K562 (cell line): ENCODE data around the gene GPR152. TPM values are rescaled to one million over a fixed set of nuclear protein-coding genes. Genes with fewer than 3 reads are reported as not detected.

Source experiments
- BACH1 ChIP-seq: fragments of 200-800 bp; sonication (Bioruptor generic); IDR thresholded peaks from 2 replicates; pipeline ENCODE4 v1.6.1; 2016; ENCODE audit warnings: missing genetic modification characterization, missing compliant biosample characterization
- BRCA1 ChIP-seq, 2 experiments: fragments of 450-650 bp in 1 of 2; sonication (generic) in 1 of 2; formaldehyde crosslinking in 1 of 2; IDR thresholded peaks; 2 replicates each; pipeline versions ENCODE4 v1.5.0 to v1.6.1; 2017 to 2020; ENCODE audit warnings: mild to moderate bottlenecking in 1 of 2, missing genetic modification reagents in 1 of 2
- C11orf30 ChIP-seq: fragments of 450-650 bp; IDR thresholded peaks from 2 replicates; pipeline ENCODE4 v1.6.1; 2016; ENCODE audit warnings: low read depth, mild to moderate bottlenecking
- HMG20B ChIP-seq: fragments of 250-450 bp; sonication (Bioruptor Pico); IDR thresholded peaks from 2 replicates; pipeline ENCODE4 v1.5.0; 2021; ENCODE audit warnings: mild to moderate bottlenecking
- JUNB ChIP-seq: fragments of 450-650 bp; formaldehyde crosslinking; conservative IDR thresholded peaks from 2 replicates; pipeline ENCODE4 v1.4.0; 2020; ENCODE audit warnings: mild to moderate bottlenecking
- NFE2 ChIP-seq: IDR thresholded peaks from 2 replicates; pipeline ENCODE4 v1.6.1; 2014; ENCODE audit warnings: antibody characterized with exemption, low read depth
- ZFP36 ChIP-seq: fragments of 150-350 bp; IDR thresholded peaks from 2 replicates; pipeline ENCODE4 v1.6.1; 2018; ENCODE audit warnings: low read length, low read depth; ENCODE audit not compliant: partially characterized antibody
- ZKSCAN3 ChIP-seq: fragments of 250-450 bp; sonication (Bioruptor Pico); IDR thresholded peaks from 2 replicates; pipeline ENCODE4 v1.4.0; 2020
- ZNF121 ChIP-seq: sonication (generic); formaldehyde crosslinking; conservative IDR thresholded peaks from 2 replicates; pipeline ENCODE4 v1.8.0; 2022; ENCODE audit warnings: missing genetic modification reagents
- ZNF239 ChIP-seq: fragments of 250-450 bp; sonication (Bioruptor Pico); IDR thresholded peaks from 2 replicates; pipeline ENCODE4 v1.4.0; 2020; ENCODE audit warnings: mild to moderate bottlenecking
- ZNF311 ChIP-seq: fragments of 250-450 bp; sonication (Bioruptor Pico); IDR thresholded peaks from 2 replicates; pipeline ENCODE4 v1.4.0; 2020; ENCODE audit warnings: mild to moderate bottlenecking, moderate library complexity
- ZNF778 ChIP-seq: fragments of 450-650 bp; formaldehyde crosslinking; IDR thresholded peaks from 2 replicates; pipeline ENCODE4 v1.4.0; 2020; ENCODE audit warnings: mild to moderate bottlenecking, moderate library complexity
- polyA plus RNA-seq, 8 experiments: library from polyadenylated mRNA; depleted of rRNA in 4 of 8; stranded (reverse) in 5 of 8; unstranded in 3 of 8; fragments of >200 nt; fragmentation: Nextera tagmentation in 2 of 8; fragmentation: Illumina TruSeq in 1 of 8; extraction: Ambion mirVana in 2 of 8; extraction: Trizol in 1 of 8; gene quantifications; 2 replicates each; pipeline versions ENCODE4 v1.2.1 to v1.2.3, GENCODE V29; 2011 to 2014; ENCODE audit warnings: inconsistent platforms in 1 of 8, missing spikeins in 1 of 8
- total RNA-seq, 7 experiments: library from RNA; depleted of rRNA in 6 of 7; stranded (reverse); fragments of >200 nt in 6 of 7; fragmentation: Illumina TruSeq in 2 of 7; extraction: Trizol in 2 of 7; gene quantifications; 2 replicates each; pipeline versions ENCODE4 v1.2.1 to v1.2.3, GENCODE V29; 2011 to 2021; ENCODE audit warnings: low replicate concordance in 1 of 7
- TF ChIP-seq, protein P1 (sequence below), 2 experiments: fragments of 250-450 bp in 1 of 2; fragments of 450-650 bp in 1 of 2; sonication (Bioruptor Pico) in 1 of 2; IDR thresholded peaks; 2 replicates each; pipeline versions ENCODE4 v1.6.1 to v1.8.0; 2016 to 2021; ENCODE audit warnings: mild to moderate bottlenecking in 2 of 2, moderate library complexity in 2 of 2, missing compliant biosample characterization in 1 of 2, missing genetic modification characterization in 1 of 2
- TF ChIP-seq, protein P2 (sequence below): IDR thresholded peaks from 2 replicates; pipeline ENCODE4 v1.6.1; 2014; ENCODE audit warnings: antibody characterized with exemption
- TF ChIP-seq, protein P3 (sequence below): fragments of 450-650 bp; IDR thresholded peaks from 2 replicates; pipeline ENCODE4 v1.6.1; 2016; ENCODE audit warnings: antibody characterized with exemption
- TF ChIP-seq, protein P4 (sequence below): fragments of 450-650 bp; IDR thresholded peaks from one replicate; pipeline ENCODE4 v1.6.1; 2018; ENCODE audit warnings: mild to moderate bottlenecking, moderate library complexity; ENCODE audit not compliant: partially characterized antibody
- TF ChIP-seq, protein P5 (sequence below), 2 experiments: fragments of 450-650 bp in 1 of 2; sonication (generic) in 1 of 2; formaldehyde crosslinking in 1 of 2; IDR thresholded peaks in 1 of 2; conservative IDR thresholded peaks in 1 of 2; 2 replicates each; pipeline versions ENCODE4 v1.6.1 to v1.8.1; 2016 to 2023; ENCODE audit warnings: mild to moderate bottlenecking in 2 of 2, moderate library complexity in 2 of 2, inconsistent platforms in 1 of 2, missing genetic modification reagents in 1 of 2
- TF ChIP-seq, protein P6 (sequence below): fragments of 250-450 bp; sonication (Bioruptor Pico); IDR thresholded peaks from 2 replicates; pipeline ENCODE4 v1.4.0; 2020; ENCODE audit warnings: mild to moderate bottlenecking, moderate library complexity
- TF ChIP-seq, protein P7 (sequence below): fragments of 450-650 bp; formaldehyde crosslinking; IDR thresholded peaks from 2 replicates; pipeline ENCODE4 v1.4.0; 2020; ENCODE audit warnings: mild to moderate bottlenecking, mixed read lengths

The GPR152 gene
- total and polyA plus RNA-seq, 9 of the 15 experiments (the other 6 are each of a cell fraction or from before 2014, with no cell fraction given): not detected

DNA sequence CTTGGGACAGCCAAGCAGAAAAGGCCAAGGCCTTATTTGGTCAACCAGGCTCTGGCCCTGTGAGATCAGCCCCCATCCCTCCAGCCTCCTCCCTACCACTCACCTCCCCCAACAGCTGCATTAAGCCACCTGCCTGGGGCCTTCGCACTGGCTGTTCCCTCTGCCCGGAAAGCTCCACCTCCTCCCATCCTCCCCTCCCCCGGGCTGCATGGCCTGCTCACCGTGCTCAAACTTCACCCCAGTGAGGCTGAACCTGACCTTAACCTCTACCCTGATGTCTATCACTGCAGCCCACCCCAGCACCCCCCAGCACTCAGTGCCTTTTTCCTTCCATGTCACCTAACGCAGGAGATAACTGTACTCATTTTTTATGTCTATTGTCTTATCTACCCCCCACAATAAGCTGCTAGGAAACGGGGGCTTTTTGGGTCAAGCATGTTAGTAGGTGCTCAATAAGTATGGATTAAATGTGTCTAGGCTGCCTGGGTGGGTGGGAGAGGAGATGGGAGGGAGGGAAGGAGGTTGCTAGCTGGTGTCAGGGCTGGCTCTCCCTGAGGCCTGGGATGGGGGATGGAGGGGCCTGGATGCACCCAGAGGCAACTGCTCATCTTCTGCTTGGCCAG, 16.0 kb downstream of the GPR152 start (continued):
- TF ChIP-seq, protein P1, sequence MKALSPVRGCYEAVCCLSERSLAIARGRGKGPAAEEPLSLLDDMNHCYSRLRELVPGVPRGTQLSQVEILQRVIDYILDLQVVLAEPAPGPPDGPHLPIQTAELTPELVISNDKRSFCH (CRISPR knock-in tag; IDR thresholded peaks at IDR 0.05): no peak
- TF ChIP-seq, protein P1 (tag; IDR thresholded peaks at IDR 0.05): no peak
- TF ChIP-seq ZNF121: no peak
- TF ChIP-seq, protein P2, sequence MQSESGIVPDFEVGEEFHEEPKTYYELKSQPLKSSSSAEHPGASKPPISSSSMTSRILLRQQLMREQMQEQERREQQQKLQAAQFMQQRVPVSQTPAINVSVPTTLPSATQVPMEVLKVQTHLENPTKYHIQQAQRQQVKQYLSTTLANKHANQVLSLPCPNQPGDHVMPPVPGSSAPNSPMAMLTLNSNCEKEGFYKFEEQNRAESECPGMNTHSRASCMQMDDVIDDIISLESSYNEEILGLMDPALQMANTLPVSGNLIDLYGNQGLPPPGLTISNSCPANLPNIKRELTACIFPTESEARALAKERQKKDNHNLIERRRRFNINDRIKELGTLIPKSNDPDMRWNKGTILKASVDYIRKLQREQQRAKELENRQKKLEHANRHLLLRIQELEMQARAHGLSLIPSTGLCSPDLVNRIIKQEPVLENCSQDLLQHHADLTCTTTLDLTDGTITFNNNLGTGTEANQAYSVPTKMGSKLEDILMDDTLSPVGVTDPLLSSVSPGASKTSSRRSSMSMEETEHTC: no peak
- TF ChIP-seq BACH1: no peak
- TF ChIP-seq, protein P3, sequence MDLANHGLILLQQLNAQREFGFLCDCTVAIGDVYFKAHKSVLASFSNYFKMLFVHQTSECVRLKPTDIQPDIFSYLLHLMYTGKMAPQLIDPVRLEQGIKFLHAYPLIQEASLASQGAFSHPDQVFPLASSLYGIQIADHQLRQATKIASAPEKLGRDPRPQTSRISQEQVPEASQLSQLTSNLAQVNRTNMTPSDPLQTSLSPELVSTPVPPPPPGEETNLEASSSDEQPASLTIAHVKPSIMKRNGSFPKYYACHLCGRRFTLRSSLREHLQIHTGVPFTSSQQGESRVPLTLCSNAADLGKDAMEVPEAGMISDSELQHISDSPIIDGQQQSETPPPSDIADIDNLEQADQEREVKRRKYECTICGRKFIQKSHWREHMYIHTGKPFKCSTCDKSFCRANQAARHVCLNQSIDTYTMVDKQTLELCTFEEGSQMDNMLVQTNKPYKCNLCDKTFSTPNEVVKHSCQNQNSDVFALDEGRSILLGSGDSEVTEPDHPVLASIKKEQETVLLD: peak; percentile 76
- TF ChIP-seq BRCA1 (IDR thresholded peaks at IDR 0.05): no peak
- TF ChIP-seq BRCA1 (CRISPR knock-in tag; IDR thresholded peaks at IDR 0.05): no peak
- TF ChIP-seq, protein P4, sequence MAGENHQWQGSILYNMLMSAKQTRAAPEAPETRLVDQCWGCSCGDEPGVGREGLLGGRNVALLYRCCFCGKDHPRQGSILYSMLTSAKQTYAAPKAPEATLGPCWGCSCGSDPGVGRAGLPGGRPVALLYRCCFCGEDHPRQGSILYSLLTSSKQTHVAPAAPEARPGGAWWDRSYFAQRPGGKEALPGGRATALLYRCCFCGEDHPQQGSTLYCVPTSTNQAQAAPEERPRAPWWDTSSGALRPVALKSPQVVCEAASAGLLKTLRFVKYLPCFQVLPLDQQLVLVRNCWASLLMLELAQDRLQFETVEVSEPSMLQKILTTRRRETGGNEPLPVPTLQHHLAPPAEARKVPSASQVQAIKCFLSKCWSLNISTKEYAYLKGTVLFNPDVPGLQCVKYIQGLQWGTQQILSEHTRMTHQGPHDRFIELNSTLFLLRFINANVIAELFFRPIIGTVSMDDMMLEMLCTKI: no peak
- TF ChIP-seq C11orf30: no peak
- no peak for TF ChIP-seq ZKSCAN3 (CRISPR knock-in tag)
- TF ChIP-seq NFE2: no peak
- TF ChIP-seq ZNF239: no peak
- TF ChIP-seq, protein P5, sequence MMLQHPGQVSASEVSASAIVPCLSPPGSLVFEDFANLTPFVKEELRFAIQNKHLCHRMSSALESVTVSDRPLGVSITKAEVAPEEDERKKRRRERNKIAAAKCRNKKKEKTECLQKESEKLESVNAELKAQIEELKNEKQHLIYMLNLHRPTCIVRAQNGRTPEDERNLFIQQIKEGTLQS (IDR thresholded peaks at IDR 0.05): no peak
- TF ChIP-seq, protein P5 (CRISPR knock-in tag; conservative IDR thresholded peaks at IDR 0.05): no peak
- TF ChIP-seq ZFP36: no peak
- TF ChIP-seq, protein P6, sequence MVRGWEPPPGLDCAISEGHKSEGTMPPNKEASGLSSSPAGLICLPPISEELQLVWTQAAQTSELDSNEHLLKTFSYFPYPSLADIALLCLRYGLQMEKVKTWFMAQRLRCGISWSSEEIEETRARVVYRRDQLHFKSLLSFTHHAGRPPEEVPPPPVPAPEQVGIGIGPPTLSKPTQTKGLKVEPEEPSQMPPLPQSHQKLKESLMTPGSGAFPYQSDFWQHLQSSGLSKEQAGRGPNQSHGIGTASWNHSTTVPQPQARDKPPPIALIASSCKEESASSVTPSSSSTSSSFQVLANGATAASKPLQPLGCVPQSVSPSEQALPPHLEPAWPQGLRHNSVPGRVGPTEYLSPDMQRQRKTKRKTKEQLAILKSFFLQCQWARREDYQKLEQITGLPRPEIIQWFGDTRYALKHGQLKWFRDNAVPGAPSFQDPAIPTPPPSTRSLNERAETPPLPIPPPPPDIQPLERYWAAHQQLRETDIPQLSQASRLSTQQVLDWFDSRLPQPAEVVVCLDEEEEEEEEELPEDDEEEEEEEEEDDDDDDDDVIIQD (CRISPR knock-in tag): no peak
- no peak for TF ChIP-seq ZNF311 (CRISPR knock-in tag)
- TF ChIP-seq, protein P7, sequence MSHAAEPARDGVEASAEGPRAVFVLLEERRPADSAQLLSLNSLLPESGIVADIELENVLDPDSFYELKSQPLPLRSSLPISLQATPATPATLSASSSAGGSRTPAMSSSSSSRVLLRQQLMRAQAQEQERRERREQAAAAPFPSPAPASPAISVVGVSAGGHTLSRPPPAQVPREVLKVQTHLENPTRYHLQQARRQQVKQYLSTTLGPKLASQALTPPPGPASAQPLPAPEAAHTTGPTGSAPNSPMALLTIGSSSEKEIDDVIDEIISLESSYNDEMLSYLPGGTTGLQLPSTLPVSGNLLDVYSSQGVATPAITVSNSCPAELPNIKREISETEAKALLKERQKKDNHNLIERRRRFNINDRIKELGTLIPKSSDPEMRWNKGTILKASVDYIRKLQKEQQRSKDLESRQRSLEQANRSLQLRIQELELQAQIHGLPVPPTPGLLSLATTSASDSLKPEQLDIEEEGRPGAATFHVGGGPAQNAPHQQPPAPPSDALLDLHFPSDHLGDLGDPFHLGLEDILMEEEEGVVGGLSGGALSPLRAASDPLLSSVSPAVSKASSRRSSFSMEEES (CRISPR knock-in tag): no peak
- TF ChIP-seq ZNF778 (CRISPR knock-in tag): no peak
- TF ChIP-seq HMG20B (CRISPR knock-in tag): no peak
- TF ChIP-seq JUNB (CRISPR knock-in tag): no peak
